Measurements from ENCODE around the gene RRBP1. TPM values are rescaled to one million over a fixed set of nuclear protein-coding genes. Genes with fewer than 3 reads are reported as not detected.

The RRBP1 gene
- total and polyA plus RNA-seq, 12 donors = 23.5 to 71.3 (median 29.7) TPM

- H3K27ac ChIP-seq = no peak overlapping the region
- no peaks in the 10 kb centered on the region for H3K4me1 ChIP-seq
- no peak for DNase-seq
- no peak overlapping the region for H3K4me3 ChIP-seq
- ATAC-seq = no peak
- H3K36me3 ChIP-seq = no peaks in the 10 kb centered on the region
- 86 to 93% methylated on average over 1 of the region's 1 CpG for WGBS, 2 donors
- TF ChIP-seq CTCF (IDR thresholded peaks at IDR 0.05) = no peak
- intact Hi-C loops (cut with DNase I) = no loop called here
- peaks cover 0 to 3% (median 0%) of the 10 kb centered on the region in 7 donors for H3K27me3 ChIP-seq
- H3K9me3 ChIP-seq = peaks cover 0 to 11% (median 0%) of the 10 kb centered on the region in 11 donors
Measured at GRCh38 chr20:17697171-17697570, 15.1 kb upstream of the RRBP1 start.

GRCh38 chr20:17696287-17696686 is 14.2 kb upstream of the RRBP1 start:
- Histone ChIP-seq H3K27me3 (peaks cover 0 to 3% (median 0%) of the 10 kb centered on the region in 7 donors), H3K36me3 (no peaks in the 10 kb centered on the region), H3K4me1 (no peaks in the 10 kb centered on the region), H3K4me3 (no peak overlapping the region), H3K27ac (no peak overlapping the region), H3K9me3 (peaks cover 0 to 11% (median 0%) of the 10 kb centered on the region in 11 donors)
- DNase-seq (no peak), ATAC-seq (no peak)
- intact Hi-C loops (cut with DNase I) = no loop called here
- no peak for TF ChIP-seq CTCF (IDR thresholded peaks at IDR 0.05)
- 96 to 100% methylated on average over 1 of the region's 1 CpG for WGBS, 2 donors

- ATAC-seq (no peak), DNase-seq (no peak)
- 81 to 82% methylated on average over 3 of the region's 3 CpGs for WGBS, 2 donors
- Histone ChIP-seq H3K4me3 (no peak overlapping the region), H3K36me3 (no peaks in the 10 kb centered on the region), H3K9me3 (peaks cover 0 to 21% (median 0%) of the 10 kb centered on the region in 11 donors), H3K27me3 (peaks cover 0 to 3% (median 0%) of the 10 kb centered on the region in 7 donors), H3K27ac (no peak overlapping the region), H3K4me1 (no peaks in the 10 kb centered on the region)
- intact Hi-C loops (cut with DNase I) = no loop called here
- no peak for TF ChIP-seq CTCF (IDR thresholded peaks at IDR 0.05)
Measured at GRCh38 chr20:17694767-17695166, 12.7 kb upstream of the RRBP1 start.

GRCh38 chr20:17693444-17694001 is 11.5 kb upstream of the RRBP1 start:
- no peak overlapping the region for H3K27ac ChIP-seq
- no peaks in the 10 kb centered on the region for H3K4me1 ChIP-seq
- peaks cover 0 to 22% (median 0%) of the 10 kb centered on the region in 11 donors for H3K9me3 ChIP-seq
- H3K36me3 ChIP-seq = no peaks in the 10 kb centered on the region
- DNase-seq = no peak
- no peak overlapping the region for H3K4me3 ChIP-seq
- WGBS, 2 donors = 73 to 74% methylated on average over 18 of the region's 18 CpGs
- ATAC-seq = no peak
- H3K27me3 ChIP-seq = peaks cover 0 to 3% (median 0%) of the 10 kb centered on the region in 7 donors
- TF ChIP-seq CTCF (IDR thresholded peaks at IDR 0.05) = no peak
- intact Hi-C loops (cut with DNase I) = no loop called here
